GM12892 (cell line): ENCODE results near the gene TIMM17B.

Experiments used
- POLR2AphosphoS5 ChIP-seq: IDR thresholded peaks from 2 replicates; pipeline ENCODE4 v1.6.1; 2011; ENCODE audit warnings: low read depth, low read length, control low read depth
- TAF1 ChIP-seq: IDR thresholded peaks from 2 replicates; pipeline ENCODE4 v1.6.1; 2011; ENCODE audit warnings: low read depth, mild to moderate bottlenecking, control low read depth, low read length, borderline replicate concordance

DNA sequence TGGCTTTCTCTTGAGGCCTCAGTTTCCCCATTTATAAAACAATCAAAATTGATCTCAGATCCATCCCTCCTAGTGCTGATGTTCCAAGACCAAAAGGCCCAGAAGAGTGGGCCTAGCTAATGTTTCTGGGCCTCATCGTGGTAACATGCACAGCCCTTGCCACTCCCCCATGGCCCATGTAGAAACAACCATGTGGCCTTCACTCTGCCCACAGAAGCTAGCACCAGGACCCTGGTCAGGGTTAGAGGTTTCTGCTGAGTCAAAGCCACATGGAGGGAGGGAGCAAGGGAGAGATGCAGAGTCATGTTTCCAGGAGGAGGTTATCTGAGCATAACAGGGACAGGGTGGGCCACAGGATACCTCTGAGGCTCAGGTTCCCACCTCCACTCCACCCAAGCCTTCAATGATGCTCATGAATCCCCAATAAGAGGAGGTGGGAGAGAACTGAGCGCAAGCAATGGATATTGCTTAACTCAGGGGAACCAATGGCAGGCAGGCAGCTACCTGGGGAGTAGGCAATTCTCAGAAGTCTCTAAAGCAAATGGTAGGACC, 42.9 kb upstream of the TIMM17B start:
- no peak for TF ChIP-seq TAF1
- TF ChIP-seq POLR2AphosphoS5: no peak
